Mesothelial cell of epicardium (in vitro differentiated cells): ENCODE results near the gene CMYA5. TPM values are rescaled to one million over a fixed set of nuclear protein-coding genes. Genes with fewer than 3 reads are reported as not detected.

ENCODE experiments used
- DNase-seq, 2 experiments: peaks; one replicate each; pipeline ENCODE4 v3.0.0; 2021; ENCODE audit warnings: low spot score in 2 of 2; ENCODE audit not compliant: unreplicated experiment in 2 of 2
- H3K27ac Mint-ChIP-seq: 2 replicates; pipeline ENCODE4 v1.8.0; 2021; ENCODE audit warnings: mixed read lengths
- H3K27me3 Mint-ChIP-seq: 2 replicates; pipeline ENCODE4 v1.8.0; 2021; ENCODE audit warnings: low read depth, mixed read lengths
- H3K36me3 Mint-ChIP-seq: 2 replicates; pipeline ENCODE4 v1.8.0; 2021; ENCODE audit warnings: mixed read lengths
- H3K4me1 Mint-ChIP-seq: 2 replicates; pipeline ENCODE4 v1.8.0; 2021; ENCODE audit warnings: mixed read lengths
- H3K4me3 Mint-ChIP-seq: 2 replicates; pipeline ENCODE4 v1.8.0; 2021; ENCODE audit warnings: mild to moderate bottlenecking, moderate library complexity, mixed read lengths
- H3K9me3 Mint-ChIP-seq: 2 replicates; pipeline ENCODE4 v1.8.0; 2021; ENCODE audit warnings: mixed read lengths
- CTCF ChIP-seq: fragments of 200-600 bp; sonication (generic); IDR thresholded peaks from one replicate; pipeline ENCODE4 v1.5.0; 2021; ENCODE audit warnings: antibody characterized with exemption; ENCODE audit not compliant: unreplicated experiment
- total RNA-seq: library from RNA; stranded (reverse); gene quantifications from 3 replicates; pipeline ENCODE4 v1.2.1, GENCODE V29; 2021

CMYA5 gene
- total RNA-seq, 1 donor from 2014 or later: 6.5 TPM

GRCh38 chr5:79730564-79730963 lies 40.9 kb downstream of the CMYA5 start:
- Mint-ChIP-seq H3K9me3 (peaks cover 7% of the 10 kb centered on the region), H3K4me1 (peaks cover 5% of the 10 kb centered on the region), H3K4me3 (no peak overlapping the region), H3K27ac (no peak overlapping the region), H3K27me3 (peaks cover 62% of the 10 kb centered on the region), H3K36me3 (peaks cover 11% of the 10 kb centered on the region)
- no peak for TF ChIP-seq CTCF
- DNase-seq: no peak

DNA sequence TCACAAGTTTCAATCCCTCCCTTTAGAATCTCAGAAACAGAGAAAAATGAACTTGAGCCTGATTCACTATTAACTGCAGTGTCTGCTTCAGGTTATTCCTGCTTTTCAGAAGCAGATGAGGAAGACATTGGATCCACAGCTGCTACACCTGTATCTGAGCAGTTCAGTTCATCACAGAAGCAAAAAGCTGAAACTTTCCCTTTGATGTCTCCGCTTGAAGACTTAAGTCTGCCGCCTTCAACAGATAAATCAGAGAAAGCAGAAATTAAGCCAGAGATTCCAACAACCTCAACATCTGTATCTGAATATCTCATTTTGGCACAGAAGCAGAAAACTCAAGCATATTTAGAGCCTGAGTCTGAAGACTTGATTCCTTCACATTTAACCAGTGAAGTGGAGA lies 42.1 kb downstream of the CMYA5 start:
- H3K27me3 Mint-ChIP-seq: peaks cover 74% of the 10 kb centered on the region
- DNase-seq: no peak
- H3K4me1 Mint-ChIP-seq: peaks cover 5% of the 10 kb centered on the region
- no peak overlapping the region for H3K27ac Mint-ChIP-seq
- H3K4me3 Mint-ChIP-seq: no peak overlapping the region
- no peak for TF ChIP-seq CTCF
- H3K9me3 Mint-ChIP-seq: peaks cover 19% of the 10 kb centered on the region
- peaks cover 11% of the 10 kb centered on the region for H3K36me3 Mint-ChIP-seq

GRCh38 chr5:79736528-79737514 lies 47.2 kb downstream of the CMYA5 start:
- TF ChIP-seq CTCF: no peak
- Mint-ChIP-seq H3K27ac (no peak overlapping the region), H3K9me3 (peaks cover 34% of the 10 kb centered on the region), H3K4me1 (peaks cover 5% of the 10 kb centered on the region), H3K27me3 (peaks cover 64% of the 10 kb centered on the region), H3K4me3 (no peak overlapping the region), H3K36me3 (no peaks in the 10 kb centered on the region)
- no peak for DNase-seq

GRCh38 chr5:79738349-79738748 lies 48.7 kb downstream of the CMYA5 start:
- Mint-ChIP-seq H3K4me3 (no peak overlapping the region), H3K27me3 (peaks cover 50% of the 10 kb centered on the region), H3K36me3 (no peaks in the 10 kb centered on the region), H3K9me3 (peaks cover 34% of the 10 kb centered on the region), H3K4me1 (peaks cover 5% of the 10 kb centered on the region), H3K27ac (no peak overlapping the region)
- TF ChIP-seq CTCF: no peak
- no peak for DNase-seq

GRCh38 chr5:79742549-79743136 lies 53.0 kb downstream of the CMYA5 start:
- H3K27ac Mint-ChIP-seq: no peak overlapping the region
- no peaks in the 10 kb centered on the region for H3K36me3 Mint-ChIP-seq
- DNase-seq: no peak
- peaks cover 14% of the 10 kb centered on the region for H3K9me3 Mint-ChIP-seq
- H3K4me1 Mint-ChIP-seq: peaks cover 5% of the 10 kb centered on the region
- TF ChIP-seq CTCF: no peak
- peaks cover 14% of the 10 kb centered on the region for H3K27me3 Mint-ChIP-seq
- H3K4me3 Mint-ChIP-seq: no peak overlapping the region
